ENCODE results near the gene AVEN. TPM values are rescaled to one million over a fixed set of nuclear protein-coding genes. Genes with fewer than 3 reads are reported as not detected.

Gene AVEN
- total RNA-seq, 3 donors from 2014 or later (not counting 1 experiment from before 2014, with no cell fraction given) = 9.8 to 11.8 (median 9.9) TPM

GRCh38 chr15:34079904-34080303, 40.9 kb upstream of the AVEN start:
- Mint-ChIP-seq H3K36me3 (peaks cover 10% of the 10 kb centered on the region), H3K4me1 (no peaks in the 10 kb centered on the region), H3K9me3 (no peaks in the 10 kb centered on the region), H3K27ac (no peak overlapping the region), H3K27me3 (ENCODE audit: low read depth in 2 of 2) (no peaks in the 10 kb centered on the region), H3K4me3 (no peak overlapping the region)
- DNase-seq = no peak
- Histone ChIP-seq H3K4me1 (ENCODE audit: control insufficient read depth, insufficient read depth, low read length) (no peaks in the 10 kb centered on the region), H3K9me3 (ENCODE audit: control insufficient read depth, insufficient read depth, low read length) (no peaks in the 10 kb centered on the region), H3K27me3 (ENCODE audit: control insufficient read depth, insufficient read depth, low read length) (no peaks in the 10 kb centered on the region), H3K4me3 (ENCODE audit: low read length) (no peak overlapping the region), H3K27ac (ENCODE audit: low read length) (no peak overlapping the region), H3K36me3 (ENCODE audit: control insufficient read depth, insufficient read depth, low read length) (peaks cover 17% of the 10 kb centered on the region)
- intact Hi-C loops (cut with micrococcal nuclease) = no loop called here
- no peak for ATAC-seq
- WGBS (ENCODE audit: insufficient coverage) = 96% methylated on average over 4 of the region's 4 CpGs
- TF ChIP-seq CTCF (IDR thresholded peaks at IDR 0.05) = no peak

- Histone ChIP-seq H3K27me3 (ENCODE audit: control insufficient read depth, insufficient read depth, low read length) (no peaks in the 10 kb centered on the region), H3K9me3 (ENCODE audit: control insufficient read depth, insufficient read depth, low read length) (no peaks in the 10 kb centered on the region), H3K27ac (ENCODE audit: low read length) (no peak overlapping the region), H3K4me3 (ENCODE audit: low read length) (no peak overlapping the region), H3K4me1 (ENCODE audit: control insufficient read depth, insufficient read depth, low read length) (no peaks in the 10 kb centered on the region), H3K36me3 (ENCODE audit: control insufficient read depth, insufficient read depth, low read length) (peaks cover 10% of the 10 kb centered on the region)
- no peak overlapping the region for H3K4me3 Mint-ChIP-seq
- WGBS (ENCODE audit: insufficient coverage) = 97% methylated on average over 2 of the region's 3 CpGs
- intact Hi-C loops (cut with micrococcal nuclease) = no loop called here
- TF ChIP-seq CTCF (IDR thresholded peaks at IDR 0.05) = no peak
- peaks cover 10% of the 10 kb centered on the region for H3K36me3 Mint-ChIP-seq
- DNase-seq (no peak), ATAC-seq (no peak)
- H3K4me1 Mint-ChIP-seq = no peaks in the 10 kb centered on the region
- no peaks in the 10 kb centered on the region for H3K9me3 Mint-ChIP-seq
- H3K27me3 Mint-ChIP-seq (ENCODE audit: low read depth in 2 of 2) = no peaks in the 10 kb centered on the region
- no peak overlapping the region for H3K27ac Mint-ChIP-seq
Measured at GRCh38 chr15:34078900-34079299, 39.9 kb upstream of the AVEN start.

- Mint-ChIP-seq H3K27me3 (ENCODE audit: low read depth in 2 of 2) (no peaks in the 10 kb centered on the region), H3K27ac (peak overlapping the region in 1 of 2 donors; percentile 8), H3K36me3 (peaks cover 10% of the 10 kb centered on the region), H3K4me3 (no peak overlapping the region), H3K4me1 (no peaks in the 10 kb centered on the region), H3K9me3 (no peaks in the 10 kb centered on the region)
- WGBS (ENCODE audit: insufficient coverage) = 97% methylated on average over 4 of the region's 4 CpGs
- Histone ChIP-seq H3K27ac (ENCODE audit: low read length) (no peak overlapping the region), H3K4me3 (ENCODE audit: low read length) (no peak overlapping the region), H3K9me3 (ENCODE audit: control insufficient read depth, insufficient read depth, low read length) (no peaks in the 10 kb centered on the region), H3K4me1 (ENCODE audit: control insufficient read depth, insufficient read depth, low read length) (no peaks in the 10 kb centered on the region), H3K36me3 (ENCODE audit: control insufficient read depth, insufficient read depth, low read length) (peaks cover 2% of the 10 kb centered on the region), H3K27me3 (ENCODE audit: control insufficient read depth, insufficient read depth, low read length) (no peaks in the 10 kb centered on the region)
- TF ChIP-seq CTCF (IDR thresholded peaks at IDR 0.05) = no peak
- DNase-seq = no peak
- no peak for ATAC-seq
- intact Hi-C loops (cut with micrococcal nuclease) = no loop called here
Measured at GRCh38 chr15:34076785-34077184, 37.8 kb upstream of the AVEN start.

GRCh38 chr15:34070003-34070402, 31.0 kb upstream of the AVEN start:
- Histone ChIP-seq H3K27me3 (ENCODE audit: control insufficient read depth, insufficient read depth, low read length) (no peaks in the 10 kb centered on the region), H3K4me1 (ENCODE audit: control insufficient read depth, insufficient read depth, low read length) (no peaks in the 10 kb centered on the region), H3K36me3 (ENCODE audit: control insufficient read depth, insufficient read depth, low read length) (no peaks in the 10 kb centered on the region), H3K27ac (ENCODE audit: low read length) (no peak overlapping the region), H3K9me3 (ENCODE audit: control insufficient read depth, insufficient read depth, low read length) (no peaks in the 10 kb centered on the region), H3K4me3 (ENCODE audit: low read length) (no peak overlapping the region)
- H3K9me3 Mint-ChIP-seq = no peaks in the 10 kb centered on the region
- TF ChIP-seq CTCF (IDR thresholded peaks at IDR 0.05) = no peak
- H3K4me3 Mint-ChIP-seq = no peak overlapping the region
- intact Hi-C loops (cut with micrococcal nuclease) = no loop called here
- ATAC-seq = no peak
- no peak for DNase-seq
- no peak overlapping the region for H3K27ac Mint-ChIP-seq
- 93% methylated on average over 5 of the region's 6 CpGs for WGBS (ENCODE audit: insufficient coverage)
- H3K36me3 Mint-ChIP-seq = no peaks in the 10 kb centered on the region
- H3K27me3 Mint-ChIP-seq (ENCODE audit: low read depth in 2 of 2) = no peaks in the 10 kb centered on the region
- no peaks in the 10 kb centered on the region for H3K4me1 Mint-ChIP-seq

All from natural killer cell (primary cell).